Stimulated activated CD8-positive, alpha-beta memory T cell treated with anti-CD3 and anti-CD28 coated beads, Interleukin-7, amount 100 ng/mL, for 1 hour (primary cell): ENCODE data around the gene PKP4.

Source experiments
- DNase-seq, 2 donors: peaks; one replicate each; pipeline ENCODE4 v3.0.0-alpha.2; 2020; ENCODE audit warnings: low read depth in 2 of 2

PKP4 gene

DNA sequence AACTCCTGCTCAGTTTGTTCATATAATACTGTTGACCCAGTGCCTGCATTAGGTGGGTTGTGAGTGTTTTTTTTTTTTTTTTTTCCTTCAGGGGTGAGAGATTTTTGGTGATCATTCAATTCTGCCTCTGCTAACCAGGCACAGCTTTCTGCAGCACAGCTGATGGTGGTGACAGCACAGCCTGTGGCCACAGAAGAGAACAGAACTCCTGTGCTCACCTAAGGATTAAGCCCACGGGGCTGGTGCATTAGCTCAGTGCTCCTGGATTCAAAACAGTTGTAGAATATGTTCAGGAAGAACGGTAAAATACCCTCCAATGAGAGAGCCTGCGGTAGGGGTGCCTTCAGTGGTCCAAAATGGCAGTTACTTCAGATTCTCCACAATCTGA, 42.0 kb downstream of the PKP4 start:
- DNase-seq, result no peak

DNA sequence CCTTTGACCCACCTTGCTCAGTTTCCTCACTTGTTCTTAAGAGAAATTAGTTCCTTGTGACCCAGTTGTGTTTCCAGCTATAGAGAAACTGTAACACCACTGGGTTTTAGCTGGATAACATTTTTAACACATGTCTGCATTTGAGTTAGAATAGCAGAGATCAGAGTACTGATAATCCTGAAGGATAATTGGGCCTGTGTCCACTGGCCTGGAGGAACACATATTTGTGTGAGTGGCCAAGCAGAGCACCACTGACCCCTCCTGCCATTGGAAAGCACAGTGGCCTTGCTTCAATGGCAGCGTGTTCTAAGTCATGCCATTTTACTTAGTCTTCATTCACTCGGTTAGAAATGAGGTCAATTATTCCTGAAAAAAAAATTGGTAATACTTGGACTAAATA, 42.6 kb downstream of the PKP4 start:
- DNase-seq, result no peak

DNA sequence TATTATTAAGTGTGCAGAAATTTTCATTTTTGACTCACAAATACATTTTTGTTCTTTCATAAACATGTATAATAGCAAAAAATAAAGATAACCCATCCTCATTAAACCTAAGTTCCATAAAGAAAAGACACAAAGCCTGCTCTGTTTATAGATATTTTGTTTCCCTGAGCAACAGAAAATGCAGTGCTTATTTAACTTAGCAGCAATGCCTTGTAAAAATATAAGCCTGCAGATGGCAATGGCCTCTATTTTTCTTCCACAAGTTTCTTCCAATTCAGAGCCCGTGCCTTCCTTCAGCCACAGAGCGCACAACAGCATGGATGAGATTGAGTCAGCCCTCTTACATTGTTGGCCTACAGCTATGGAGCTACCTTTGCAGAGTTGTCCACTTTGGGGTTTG, 43.6 kb downstream of the PKP4 start:
- no peak for DNase-seq

DNA sequence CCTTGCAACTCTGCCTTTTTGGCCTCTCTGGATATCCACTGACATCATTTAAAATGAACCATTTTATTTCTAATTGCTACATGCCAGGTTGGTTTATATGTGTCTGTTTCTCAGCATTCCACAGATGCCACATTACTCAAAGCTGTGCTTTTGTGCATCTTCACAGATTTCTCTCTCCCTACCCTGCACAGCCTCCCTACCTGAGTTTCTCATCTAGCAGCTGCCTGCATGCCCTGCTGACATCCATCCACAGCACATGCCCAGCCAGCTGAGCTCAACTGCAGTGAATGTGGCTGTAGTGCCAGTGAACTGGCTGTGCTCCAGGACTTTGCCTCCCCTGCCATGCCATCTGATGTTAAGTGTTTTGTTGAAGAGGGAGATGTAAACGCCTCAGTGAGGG, 44.5 kb downstream of the PKP4 start:
- DNase-seq, result no peak

DNA sequence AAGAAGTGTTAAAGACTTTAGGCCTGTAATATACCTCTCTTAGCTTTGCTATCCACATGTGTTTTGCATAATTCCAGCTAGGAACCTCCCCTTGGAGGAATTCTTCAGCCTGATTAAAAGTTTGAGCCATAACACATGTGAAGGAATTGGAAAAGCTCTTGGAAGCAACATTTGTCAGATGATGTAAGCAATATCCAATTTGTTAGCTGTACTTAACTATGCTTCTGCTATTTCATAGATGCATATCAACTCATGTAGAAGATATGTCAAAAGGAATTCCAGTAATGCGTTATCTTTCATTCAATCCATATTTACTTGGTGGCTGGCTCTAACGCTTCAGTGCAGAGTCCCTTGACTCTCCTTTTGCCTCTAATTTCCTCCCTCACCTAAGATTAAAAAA, 46.2 kb downstream of the PKP4 start:
- no peak for DNase-seq

DNA sequence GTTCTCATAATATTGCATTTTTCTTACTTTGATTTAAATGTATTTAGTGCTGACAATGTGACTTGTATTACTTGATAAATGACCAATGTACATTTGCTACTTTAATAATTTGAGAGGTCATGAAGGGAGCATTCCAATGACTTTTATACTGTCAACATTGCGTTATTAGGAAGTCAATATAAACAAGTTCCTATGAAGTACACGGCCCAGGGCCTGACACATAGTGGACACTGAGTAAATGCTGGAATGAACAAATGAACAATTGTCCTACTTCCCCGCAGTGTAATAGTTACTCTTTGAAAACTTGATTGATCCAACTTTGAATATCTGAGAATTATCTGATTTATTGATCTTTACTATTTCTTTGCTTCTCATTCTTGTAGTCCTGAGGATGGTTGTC, 47.3 kb downstream of the PKP4 start:
- no peak for DNase-seq

DNA sequence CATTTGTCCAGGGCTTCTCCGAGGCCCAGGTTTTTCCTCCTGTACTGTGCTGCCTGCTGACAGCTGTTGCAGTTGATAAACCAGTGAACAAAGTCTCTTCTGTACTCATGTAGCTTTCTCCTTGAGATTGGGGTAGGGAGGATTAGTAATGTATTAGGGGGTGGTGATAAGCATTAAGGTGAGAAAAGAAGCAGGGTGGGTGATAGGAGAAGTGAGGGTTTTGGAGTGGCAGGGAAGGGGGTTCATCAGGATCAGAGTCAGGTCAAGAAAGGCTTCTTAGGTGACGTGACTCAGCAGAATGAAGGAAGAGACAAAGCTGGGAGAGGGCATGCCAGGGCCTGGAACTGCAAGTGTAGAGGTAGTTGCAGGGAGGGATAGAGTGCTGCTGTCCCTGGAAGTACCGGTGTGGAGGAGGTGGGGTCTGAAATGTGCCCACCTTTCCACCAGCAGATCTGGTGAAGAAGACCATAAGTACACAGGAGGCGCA, 48.7 kb downstream of the PKP4 start:
- DNase-seq, result no peak

DNA sequence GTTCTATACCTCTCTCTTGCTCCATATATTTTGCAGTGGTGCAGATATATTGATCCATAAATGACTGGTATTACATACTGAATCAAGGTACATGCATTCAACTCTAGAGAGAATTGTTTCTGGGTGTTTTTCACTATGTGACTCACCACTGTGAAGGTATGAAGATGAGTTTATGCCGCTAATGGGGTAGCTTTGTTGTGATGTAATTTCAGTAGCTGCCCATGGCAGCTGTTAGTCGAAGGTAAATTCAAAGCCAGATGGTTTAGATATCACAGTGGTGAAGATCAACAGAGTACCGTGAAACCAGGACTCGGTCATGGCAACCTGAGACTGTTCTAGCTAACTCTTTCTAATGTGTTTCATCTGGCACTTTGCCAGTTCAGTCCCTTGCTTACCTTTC, 50.4 kb downstream of the PKP4 start:
- DNase-seq, result no peak

DNA sequence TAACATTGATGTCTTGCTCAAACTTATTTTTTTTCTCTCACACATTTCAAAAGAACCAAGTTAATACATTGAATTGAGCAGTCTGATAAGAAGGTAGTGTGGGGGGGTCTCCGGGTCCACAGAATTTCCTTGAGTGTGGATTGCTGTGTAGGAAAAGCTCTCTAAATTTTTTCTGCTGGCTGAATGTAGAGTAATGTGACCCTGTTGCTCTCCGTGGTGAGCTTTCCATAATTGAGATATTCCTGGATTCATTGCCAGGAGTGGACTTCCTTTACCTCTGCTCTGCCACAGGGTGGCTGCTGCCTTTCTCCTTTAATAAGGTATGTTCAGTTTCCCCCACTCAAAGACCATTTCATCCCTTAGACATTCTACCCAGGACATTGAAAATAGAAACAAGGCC, 50.9 kb downstream of the PKP4 start:
- DNase-seq, result no peak

DNA sequence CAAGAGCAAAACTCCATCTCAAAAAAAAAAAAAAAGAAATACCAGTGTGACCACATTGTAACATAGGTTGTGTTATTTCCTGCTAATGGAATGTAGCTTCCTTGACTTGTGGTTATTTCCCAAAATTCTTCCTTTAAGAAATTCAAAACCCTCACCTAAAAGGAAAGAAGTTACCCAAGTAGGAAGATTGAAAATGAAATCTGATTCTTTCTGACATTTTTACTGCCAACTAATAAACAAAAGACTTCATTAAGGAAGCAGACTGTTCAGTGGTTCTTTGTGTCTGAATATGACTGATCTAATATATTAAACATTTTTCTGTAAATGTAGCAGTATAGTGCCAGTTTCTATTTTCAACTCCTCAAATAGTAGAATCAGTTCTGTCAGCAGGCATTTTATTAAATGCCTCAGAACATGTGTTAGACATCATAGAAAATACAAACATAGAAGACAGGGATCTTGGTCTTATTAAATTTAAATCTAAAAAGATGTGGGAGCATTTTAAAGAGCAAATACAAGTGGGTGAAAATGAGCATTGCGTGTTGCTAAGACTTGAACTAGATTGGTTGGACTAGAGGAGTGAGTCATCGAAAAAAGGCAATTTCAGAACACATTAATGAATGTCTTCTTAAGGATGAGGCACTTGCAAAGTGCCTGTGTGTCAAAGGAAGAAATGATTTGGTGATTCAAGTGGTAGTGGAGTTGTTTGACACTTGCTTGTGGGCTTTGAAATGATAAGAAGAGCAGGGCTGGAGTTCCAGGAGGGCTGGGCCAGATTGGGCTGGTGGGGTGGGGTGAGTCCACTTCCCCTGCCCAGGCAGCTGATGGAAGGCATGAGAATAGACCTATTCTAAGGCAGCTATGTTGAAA, 53.4 kb downstream of the PKP4 start:
- DNase-seq, result no peak

DNA sequence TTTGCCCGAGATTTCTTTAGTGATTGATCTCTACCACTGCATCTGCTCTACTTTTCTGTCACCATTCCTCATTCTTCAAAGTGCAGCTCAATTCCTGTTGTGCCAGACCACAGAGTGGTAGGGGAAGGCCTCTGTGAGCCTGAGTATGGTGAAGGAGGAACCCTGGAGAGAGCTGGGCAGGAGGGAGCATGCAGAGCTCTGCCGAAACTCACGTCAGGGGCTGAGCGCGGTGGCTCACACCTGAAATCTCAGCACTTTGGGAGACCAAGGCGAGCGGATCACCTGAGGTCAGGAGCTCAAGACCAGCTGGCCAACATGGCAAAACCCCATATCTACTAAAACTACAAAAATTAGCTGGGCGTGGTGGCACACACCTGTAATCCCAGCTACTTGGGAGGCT, 54.1 kb downstream of the PKP4 start:
- no peak for DNase-seq

DNA sequence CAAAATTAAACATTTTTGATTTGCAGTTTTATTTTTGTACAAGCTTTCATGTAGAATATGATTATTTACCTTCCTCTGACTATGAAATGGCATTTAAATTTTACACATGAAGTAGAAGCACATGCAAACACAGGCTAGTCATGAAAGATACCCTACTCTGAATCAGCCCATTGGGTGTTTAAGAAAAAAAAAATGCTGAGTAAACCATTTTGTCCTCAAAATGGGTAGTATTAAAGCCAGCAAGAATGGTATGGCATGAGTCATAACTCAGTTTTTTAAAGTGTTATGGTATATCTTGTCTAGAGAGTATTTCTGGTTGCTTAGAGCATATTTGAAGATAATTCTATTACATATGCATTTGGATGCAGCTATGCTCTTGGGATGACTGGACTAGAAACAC, 55.0 kb downstream of the PKP4 start:
- DNase-seq, result no peak

DNA sequence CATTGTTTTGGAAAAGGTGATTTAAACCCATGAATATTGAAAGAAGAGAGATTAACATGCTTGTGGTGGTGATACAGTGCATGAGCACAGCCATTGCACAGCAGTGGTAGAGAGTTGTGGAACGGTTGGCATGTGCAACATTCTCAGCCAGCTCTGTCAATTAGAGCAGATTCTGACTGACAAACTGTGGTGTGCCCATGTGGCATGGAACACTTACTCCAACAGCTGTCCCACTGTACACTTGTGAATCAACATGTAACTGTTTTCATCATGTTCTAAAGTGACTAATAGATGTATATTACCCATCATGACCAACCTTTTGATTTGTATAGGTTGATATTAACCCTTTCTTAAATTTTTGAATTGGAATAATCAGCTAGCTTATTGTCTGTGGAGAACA, 55.6 kb downstream of the PKP4 start:
- DNase-seq, result no peak

DNA sequence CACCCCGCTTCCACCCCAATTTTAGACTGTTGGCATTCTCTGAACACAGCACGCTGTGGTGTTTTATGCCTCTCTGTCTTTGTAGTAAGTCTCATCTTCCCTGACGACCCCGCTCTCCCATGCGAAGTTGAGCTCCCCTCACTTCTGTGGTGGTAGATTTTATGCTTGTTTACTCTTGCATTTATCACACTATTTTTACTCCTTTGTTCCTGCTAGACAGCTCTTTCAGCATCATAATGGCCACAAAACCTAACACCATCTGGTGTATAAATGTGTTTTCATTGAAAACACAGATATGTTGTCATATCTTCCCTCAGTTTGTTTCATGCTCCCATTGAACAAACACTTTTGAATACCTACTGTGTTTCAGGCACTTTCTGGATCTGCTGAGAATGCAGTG, 57.1 kb downstream of the PKP4 start:
- DNase-seq, result no peak

DNA sequence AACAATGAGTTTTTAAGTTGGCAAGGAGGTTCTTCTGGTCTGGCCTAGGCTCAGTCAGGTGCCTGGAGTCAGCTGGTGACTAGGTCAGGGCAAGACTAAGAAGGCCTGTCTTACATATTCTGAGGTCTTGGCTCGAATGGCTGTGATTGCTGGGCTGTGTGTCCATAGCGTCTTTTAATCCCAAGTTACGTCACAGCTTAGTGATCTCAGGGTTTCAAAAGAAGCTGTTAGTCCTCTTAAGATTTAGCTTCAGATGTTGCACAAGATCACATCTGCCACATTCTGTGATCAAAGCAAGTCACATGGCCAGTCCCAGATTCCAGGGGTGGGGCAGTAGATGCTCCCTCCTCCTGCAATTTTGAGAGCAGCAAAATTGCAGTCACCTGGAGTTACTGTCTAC, 61.3 kb downstream of the PKP4 start:
- no peak for DNase-seq

DNA sequence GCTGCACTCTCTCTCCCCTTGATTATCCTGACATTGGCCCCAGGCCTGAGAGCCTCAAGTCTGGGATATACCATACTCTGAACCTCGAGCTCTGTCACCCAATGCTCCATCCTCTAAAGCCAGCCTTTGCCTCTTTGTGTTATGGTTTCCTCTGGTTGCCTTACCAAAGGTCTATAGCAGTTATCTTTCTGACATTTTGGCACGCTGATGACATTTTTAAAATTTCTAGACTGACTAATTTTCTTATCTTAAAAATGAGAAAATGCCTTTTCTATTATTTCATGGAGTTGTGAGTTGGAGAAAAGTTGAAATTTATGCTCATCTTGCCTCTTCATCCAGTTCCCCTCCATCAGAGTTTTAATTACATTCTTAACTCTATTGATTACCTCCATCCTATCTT, 62.7 kb downstream of the PKP4 start:
- DNase-seq, result no peak

DNA sequence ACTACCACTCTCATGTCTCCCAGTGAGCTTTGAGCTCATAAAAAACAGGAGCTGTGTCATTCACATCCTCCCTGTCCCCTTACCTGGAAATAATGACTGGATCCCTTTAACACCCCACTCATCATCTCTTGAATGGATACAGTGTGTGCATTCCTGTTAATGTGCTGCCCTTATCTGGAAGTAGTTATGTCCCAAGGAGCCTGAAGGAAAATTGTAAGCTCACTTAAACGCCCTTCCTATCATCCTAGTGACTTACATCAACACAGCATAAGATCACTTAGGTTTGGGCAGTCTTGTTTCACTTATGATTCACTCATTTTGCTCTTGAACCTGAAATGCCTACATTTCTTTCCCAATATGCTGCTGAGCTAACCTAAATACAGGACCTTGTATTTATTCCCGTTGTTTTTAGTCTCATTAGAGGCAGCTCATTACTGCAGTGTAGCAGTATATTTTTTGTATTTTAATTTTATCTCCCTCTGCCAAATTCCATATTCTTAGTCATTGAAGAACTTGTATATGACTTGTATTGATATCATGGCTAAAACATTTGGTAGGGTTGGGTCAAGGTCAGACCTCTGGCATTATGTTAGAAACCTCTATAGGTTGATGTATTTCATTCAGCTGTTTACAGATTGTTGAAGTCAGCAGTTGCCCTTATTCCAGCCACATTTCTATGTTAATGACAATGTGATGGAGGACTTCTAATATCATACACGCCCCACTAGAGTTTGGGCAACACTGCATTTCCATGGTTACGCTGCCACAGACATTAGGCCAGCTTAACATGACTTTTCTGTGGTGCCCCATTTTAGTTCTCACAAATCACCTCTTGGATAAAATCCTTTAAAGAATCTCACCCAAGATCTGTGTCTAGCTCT, 72.9 kb downstream of the PKP4 start:
- no peak for DNase-seq

DNA sequence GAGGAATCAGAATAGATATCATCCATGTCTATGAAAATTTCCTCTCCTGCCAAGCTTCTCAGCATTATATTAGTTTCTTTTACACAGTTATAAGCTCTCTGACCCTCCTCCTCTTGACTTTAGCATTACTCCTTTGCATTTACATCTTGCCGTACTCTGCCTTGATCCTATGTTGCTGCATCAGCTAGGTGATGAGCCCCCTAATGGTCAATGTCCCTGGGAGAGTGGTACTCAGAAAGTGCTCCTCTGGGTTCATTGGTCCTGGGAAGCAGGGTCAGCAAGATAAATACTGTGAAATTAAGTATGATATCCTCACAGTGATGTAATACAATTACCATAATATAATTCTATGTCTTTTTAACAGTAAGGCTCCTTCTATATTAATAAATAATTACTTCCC, 74.1 kb downstream of the PKP4 start:
- DNase-seq, result no peak

DNA sequence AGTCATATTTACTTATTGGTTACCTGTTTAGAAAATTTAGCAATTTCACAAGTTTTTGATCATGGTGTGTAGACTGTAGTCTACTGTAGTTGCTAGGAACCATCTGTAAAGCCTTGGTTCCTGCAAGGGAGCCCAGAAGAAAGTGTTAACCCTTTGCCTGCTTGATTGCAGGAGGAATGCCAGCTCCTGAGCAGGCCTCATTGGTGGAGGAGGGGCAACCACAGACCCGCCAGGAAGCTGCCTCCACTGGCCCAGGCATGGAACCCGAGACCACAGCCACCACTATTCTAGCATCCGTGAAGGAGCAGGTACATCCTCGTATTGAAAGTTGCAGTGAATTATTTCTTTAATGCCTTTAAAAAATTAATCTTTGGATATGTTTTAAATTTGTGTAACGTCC, 76.3 kb downstream of the PKP4 start:
- no peak for DNase-seq

DNA sequence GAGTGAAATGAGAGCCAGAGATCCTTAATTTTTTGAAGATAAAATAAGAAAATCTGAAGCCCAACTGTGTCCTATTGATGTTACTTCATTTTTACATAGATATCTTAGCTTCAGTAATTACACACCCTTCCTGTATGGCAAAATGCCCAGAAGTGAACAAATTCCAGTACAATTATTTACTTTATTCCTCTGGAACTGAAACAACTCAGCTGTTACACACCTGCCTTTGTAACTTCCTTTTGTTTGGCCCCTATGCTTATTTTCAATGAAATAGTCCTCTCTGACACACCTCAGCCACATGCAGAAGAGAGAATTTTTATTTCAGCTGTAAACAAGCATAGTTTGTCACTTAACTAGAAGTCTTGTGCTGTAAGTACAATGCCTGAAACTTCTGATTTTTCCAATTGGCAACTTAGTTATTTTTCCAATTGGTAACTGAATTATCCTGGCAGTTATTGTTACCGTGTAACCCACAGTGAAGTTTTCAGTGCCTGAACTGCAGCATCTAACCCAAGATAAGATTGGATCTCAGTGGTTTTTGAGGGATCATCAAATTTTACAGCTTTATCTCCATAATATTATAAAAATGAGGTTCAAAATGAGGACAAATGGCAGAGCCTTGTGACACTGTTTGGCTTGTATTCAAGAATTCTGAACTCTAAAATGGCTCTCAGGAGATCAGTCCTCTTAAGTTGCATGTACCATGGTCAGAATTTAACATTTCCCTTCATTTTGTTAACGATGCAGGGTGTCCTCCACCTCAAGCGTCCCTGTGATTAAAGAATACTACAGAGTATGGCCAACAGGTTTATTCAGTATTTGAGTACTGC, 82.6 kb downstream of the PKP4 start:
- DNase-seq, result no peak

DNA sequence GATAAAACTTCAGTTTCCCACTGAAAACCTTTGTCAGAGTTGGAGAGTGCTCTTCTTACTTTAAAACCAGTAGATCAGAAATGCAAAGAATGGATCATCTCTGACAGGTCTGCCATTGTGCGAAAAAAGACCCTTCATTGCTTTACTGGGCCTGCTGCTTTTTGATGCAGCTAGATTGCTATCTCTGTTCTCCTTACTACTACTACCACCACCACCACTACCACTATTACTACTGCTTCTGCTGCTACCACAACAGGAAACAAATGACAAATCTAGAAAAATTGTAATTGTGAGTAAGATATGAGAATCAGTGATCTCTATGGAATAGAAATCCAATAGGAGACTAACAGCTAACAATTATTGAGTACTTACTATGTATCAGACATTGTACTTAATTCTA, 85.8 kb downstream of the PKP4 start:
- no peak for DNase-seq

DNA sequence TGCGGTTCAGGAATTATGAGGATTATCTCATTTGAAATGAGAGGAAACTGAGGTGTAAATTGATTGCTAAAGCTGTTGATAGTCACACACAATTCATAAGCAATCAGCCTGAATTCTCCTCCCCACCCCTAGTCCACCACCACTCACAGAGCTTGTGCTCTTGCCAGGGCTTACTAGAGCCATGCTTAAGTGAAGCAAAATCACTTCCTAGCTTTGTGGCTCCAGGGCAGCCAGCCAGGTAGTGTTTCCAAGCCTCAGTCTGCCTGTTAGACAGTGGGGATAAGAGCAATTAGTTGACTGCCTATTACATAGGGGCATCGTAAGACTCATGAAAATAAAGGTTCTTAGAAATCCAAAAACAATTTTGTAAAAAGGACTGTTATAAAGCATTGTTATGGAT, 87.2 kb downstream of the PKP4 start:
- no peak for DNase-seq
